Keratinocyte (primary cell): Measurements from ENCODE around the gene SHISA8.
A peak's percentile ranks its signal among the peaks of the same experiment; 100 is the strongest.

Source experiments
- CTCF ChIP-seq, 3 experiments: IDR thresholded peaks in 1 of 3; conservative IDR thresholded peaks in 1 of 3; optimal IDR thresholded peaks in 1 of 3; 2 replicates in 2 of 3; 3 replicates in 1 of 3; pipeline versions ENCODE3 to v1.5.1; 2011; ENCODE audit warnings: low read length in 3 of 3, mild to moderate bottlenecking in 3 of 3, moderate library complexity in 2 of 3, control low read depth in 1 of 3, inconsistent platforms in 1 of 3; ENCODE audit not compliant: insufficient read depth in 2 of 3; ENCODE audit errors: extremely low read depth in 1 of 3
- EZH2 ChIP-seq: IDR thresholded peaks from one replicate; pipeline ENCODE4 v1.6.1; 2012; ENCODE audit warnings: inconsistent platforms, mild to moderate bottlenecking, low read length, moderate library complexity

DNA sequence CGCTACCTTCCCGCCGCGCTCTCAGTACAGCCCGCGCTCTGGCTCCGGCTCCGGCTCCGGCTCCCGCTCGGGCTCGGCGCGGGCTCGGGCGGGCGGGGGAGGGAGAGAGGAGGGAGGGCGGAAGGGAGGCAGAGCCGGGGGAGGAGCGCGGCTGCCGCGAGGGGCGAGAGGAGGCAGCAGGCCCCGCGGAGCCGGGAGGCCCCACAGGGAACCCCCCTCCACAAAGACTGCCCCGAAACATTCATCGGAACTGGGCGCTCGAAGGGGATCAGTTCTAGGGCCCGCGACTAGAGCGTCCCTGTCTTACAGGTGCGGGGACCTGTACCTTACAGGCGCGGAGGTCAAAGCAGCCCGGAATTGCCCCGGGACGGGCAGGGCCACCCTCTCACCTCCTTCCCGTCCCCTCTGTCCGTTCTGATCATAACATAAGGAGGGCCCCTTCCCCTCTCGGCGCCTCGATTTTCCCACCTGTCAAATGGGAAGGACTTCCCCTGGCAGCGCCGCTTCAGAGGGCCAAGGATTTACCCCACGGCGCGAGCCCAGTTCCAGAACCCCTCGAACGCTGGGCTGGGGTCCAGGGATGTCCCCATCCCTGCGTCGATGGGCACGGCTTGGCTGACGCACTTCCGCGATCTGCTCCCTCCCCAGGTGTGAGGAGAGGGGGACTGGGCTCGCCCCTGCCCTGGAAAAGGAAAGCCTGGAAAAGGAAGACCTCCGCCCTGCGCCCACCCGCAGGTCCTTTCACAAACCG, at the start of gene SHISA8:
- TF ChIP-seq CTCF (optimal IDR thresholded peaks at IDR 0.05 in 1 of 3, IDR thresholded peaks at IDR 0.05 in 1 of 3, conservative IDR thresholded peaks at IDR 0.05 in 1 of 3; ENCODE audit: extremely low read depth in 1 of 3, insufficient read depth in 2 of 3, low read length in 3 of 3) (no peak), EZH2 (peak; percentile 75)
